GM23338 (cell line): ENCODE results near the gene S100A6. TPM values are rescaled to one million over a fixed set of nuclear protein-coding genes. Genes with fewer than 3 reads are reported as not detected.

Source experiments
- ATAC-seq: fragments of 200-7000 bp; cut with Tn5 transposase; 3 replicates; pipeline ENCODE4 v1.9.1; 2020
- DNase-seq: peaks from one replicate; pipeline ENCODE4 v3.0.0-alpha.2; 2015; ENCODE audit warnings: low spot score
- H2AFZ ChIP-seq: fragments of 200-600 bp; sonication (generic); 2 replicates; pipeline ENCODE4 v1.8.0; 2016; ENCODE audit warnings: antibody characterized with exemption, mild to moderate bottlenecking, moderate library complexity
- H3F3A ChIP-seq: fragments of 200-600 bp; sonication (generic); replicated peaks from 2 replicates; pipeline ENCODE4 v1.8.0; 2017; ENCODE audit warnings: antibody characterized with exemption, mixed run types, low read depth
- H3K27ac ChIP-seq: fragments of 200-600 bp; sonication (generic); 2 replicates; pipeline ENCODE4 v1.6.1; 2016; ENCODE audit warnings: low read depth
- H3K27me3 ChIP-seq: fragments of 200-600 bp; sonication (generic); 2 replicates; pipeline ENCODE4 v1.8.0; 2016; ENCODE audit warnings: mild to moderate bottlenecking, mixed run types, moderate library complexity; ENCODE audit not compliant: insufficient read depth
- H3K36me3 ChIP-seq: fragments of 200-600 bp; sonication (generic); 2 replicates; pipeline ENCODE4 v1.8.0; 2016; ENCODE audit warnings: mild to moderate bottlenecking; ENCODE audit not compliant: insufficient read depth
- H3K4me1 ChIP-seq: fragments of 200-600 bp; sonication (generic); 2 replicates; pipeline ENCODE4 v1.8.0; 2016; ENCODE audit warnings: mild to moderate bottlenecking, moderate library complexity; ENCODE audit not compliant: insufficient read depth
- H3K4me2 ChIP-seq: fragments of 200-600 bp; sonication (generic); 2 replicates; pipeline ENCODE4 v1.7.1; 2017; ENCODE audit warnings: mixed run types
- H3K4me3 ChIP-seq: fragments of 200-600 bp; sonication (generic); 2 replicates; pipeline ENCODE4 v1.6.1; 2016; ENCODE audit warnings: mixed run types
- H3K79me2 ChIP-seq: fragments of 200-600 bp; sonication (generic); replicated peaks from 2 replicates; pipeline ENCODE4 v1.8.0; 2017; ENCODE audit warnings: mild to moderate bottlenecking; ENCODE audit not compliant: insufficient read depth
- H3K9me2 ChIP-seq: fragments of 200-600 bp; sonication (generic); 2 replicates; pipeline ENCODE4 v1.8.0; 2017; ENCODE audit not compliant: insufficient read depth
- H4K20me1 ChIP-seq: fragments of 200-600 bp; sonication (generic); replicated peaks from 2 replicates; pipeline ENCODE4 v1.8.0; 2017; ENCODE audit warnings: mild to moderate bottlenecking; ENCODE audit not compliant: insufficient read depth
- H3K27ac Mint-ChIP-seq: 2 replicates; pipeline ENCODE4 v1.8.0; 2020; ENCODE audit warnings: inconsistent platforms, mild to moderate bottlenecking, moderate library complexity, mixed read lengths
- H3K27me3 Mint-ChIP-seq: 3 replicates; pipeline ENCODE4 v1.8.0; 2022; ENCODE audit warnings: low read depth, mild to moderate bottlenecking, moderate library complexity, mixed read lengths, inconsistent platforms; ENCODE audit not compliant: insufficient read depth, poor library complexity
- H3K36me3 Mint-ChIP-seq: 3 replicates; pipeline ENCODE4 v1.8.0; 2021; ENCODE audit warnings: low read depth, mild to moderate bottlenecking, inconsistent platforms, moderate library complexity, mixed read lengths
- H3K4me1 Mint-ChIP-seq: 3 replicates; pipeline ENCODE4 v1.8.0; 2020; ENCODE audit warnings: mild to moderate bottlenecking, inconsistent platforms, mixed read lengths
- H3K4me3 Mint-ChIP-seq: 3 replicates; pipeline ENCODE4 v1.8.0; 2021; ENCODE audit warnings: moderate library complexity, mild to moderate bottlenecking, inconsistent platforms, mixed read lengths
- H3K9me3 Mint-ChIP-seq: 3 replicates; pipeline ENCODE4 v1.8.0; 2020; ENCODE audit warnings: moderate library complexity, mild to moderate bottlenecking, inconsistent platforms, mixed read lengths
- CREB1 ChIP-seq: fragments of 250-450 bp; sonication (Bioruptor Pico); IDR thresholded peaks from 2 replicates; pipeline ENCODE4 v1.5.0; 2020; ENCODE audit warnings: low read depth, mild to moderate bottlenecking, moderate library complexity
- EZH2phosphoT487 ChIP-seq: fragments of 200-600 bp; sonication (generic); IDR thresholded peaks from one replicate; pipeline ENCODE4 v1.8.1; 2018; ENCODE audit warnings: antibody characterized with exemption; ENCODE audit not compliant: unreplicated experiment
- POLR2AphosphoS5 ChIP-seq: IDR thresholded peaks from 2 replicates; pipeline ENCODE4 v1.6.1; 2016; ENCODE audit warnings: antibody characterized with exemption, low read depth
- ZNF114 ChIP-seq: fragments of 250-450 bp; sonication (Bioruptor Pico); IDR thresholded peaks from 2 replicates; pipeline ENCODE4 v1.5.0; 2020; ENCODE audit warnings: mild to moderate bottlenecking, moderate library complexity
- ZNF331 ChIP-seq: fragments of 250-450 bp; sonication (Bioruptor Pico); IDR thresholded peaks from 2 replicates; pipeline ENCODE4 v1.5.0; 2020; ENCODE audit warnings: low read depth, mild to moderate bottlenecking, moderate library complexity
- polyA plus RNA-seq: library from polyadenylated mRNA; unstranded; fragments of >200 nt; fragmentation: Nextera tagmentation; extraction: Ambion mirVana; gene quantifications from 2 replicates; pipeline ENCODE4 v1.2.1, GENCODE V29; 2016
- total RNA-seq: library from RNA; depleted of rRNA; stranded (reverse); fragments of >200 nt; shearing (Covaris generic); gene quantifications from 2 replicates; pipeline ENCODE4 v1.2.3, GENCODE V29; 2014
- TF ChIP-seq, protein P1 (sequence below): IDR thresholded peaks from one replicate; pipeline ENCODE4 v1.6.1; 2018; ENCODE audit warnings: antibody characterized with exemption; ENCODE audit not compliant: unreplicated experiment
- TF ChIP-seq, protein P2 (sequence below), 2 experiments: fragments of 200-600 bp in 1 of 2; sonication (generic) in 1 of 2; conservative IDR thresholded peaks; 2 replicates each; pipeline versions ENCODE4 v1.5.1 to v1.6.1; 2016 to 2017; ENCODE audit warnings: antibody characterized with exemption in 2 of 2, low read depth in 2 of 2, mild to moderate bottlenecking in 2 of 2, moderate library complexity in 1 of 2

The S100A6 gene
- total and polyA plus RNA-seq, 2 experiments from 2014 or later, result 7.3 to 77.5 TPM

DNA sequence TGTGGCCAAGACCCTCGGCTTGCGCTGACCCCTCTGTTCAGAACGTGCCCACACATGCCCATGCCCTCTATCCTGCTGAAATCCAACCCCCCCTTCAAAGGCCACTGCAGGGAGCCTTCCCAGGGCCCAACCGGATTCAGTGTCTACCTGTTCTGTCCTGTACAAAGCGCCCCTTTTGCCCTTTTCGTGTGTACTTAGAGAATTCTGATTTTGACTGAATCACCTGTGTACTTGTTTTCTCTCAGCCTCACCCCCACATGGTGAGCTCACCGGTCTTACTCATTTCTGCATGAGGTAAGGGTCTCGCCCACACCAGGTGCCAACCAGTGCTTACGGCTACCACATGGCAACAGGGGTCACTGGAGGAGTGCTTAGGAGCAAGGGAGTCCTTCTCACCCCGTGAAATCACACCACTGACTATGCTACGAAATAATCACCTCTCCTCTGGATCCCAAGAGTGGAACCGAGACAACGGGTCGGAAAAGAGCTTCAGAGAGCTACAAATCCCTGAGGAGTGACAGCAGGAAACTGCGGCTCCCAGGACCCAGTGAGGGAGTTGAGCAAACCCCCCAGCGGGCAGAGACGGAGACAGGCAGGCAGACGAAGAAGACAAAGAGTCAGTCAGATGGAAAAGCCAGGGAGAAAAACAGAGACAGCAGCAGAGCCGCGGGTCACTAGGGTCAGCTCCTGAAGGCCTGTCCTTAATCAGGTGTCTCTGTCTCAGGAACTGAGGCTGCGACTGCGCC is 32.0 kb upstream of the S100A6 start:
- Histone ChIP-seq H3K36me3 (no peaks in the 10 kb centered on the region), H3K4me1 (peaks cover 18% of the 10 kb centered on the region), H3K4me3 (peak overlapping the region; percentile 34; the same call in 1 of the 2 replicates), H2AFZ (peak overlapping the region; percentile 67), H3K9me2 (no peaks in the 10 kb centered on the region), H3K27ac (peak overlapping the region; percentile 70; the same call in 1 of the 2 replicates), H3F3A (peaks cover 6% of the 10 kb centered on the region; the same call in 1 of the 2 replicates), H3K4me2 (peak overlapping the region; percentile 74), H4K20me1 (no peaks in the 10 kb centered on the region), H3K79me2 (no peaks in the 10 kb centered on the region), H3K27me3 (no peaks in the 10 kb centered on the region)
- peaks cover 36% of the 10 kb centered on the region for H3K4me1 Mint-ChIP-seq
- peak overlapping the region; percentile 57; the same call in 2 of the 3 replicates for H3K4me3 Mint-ChIP-seq
- peaks cover 16% of the 10 kb centered on the region for H3K27me3 Mint-ChIP-seq
- DNase-seq, result peak; percentile 57
- peak overlapping the region; percentile 62 for H3K27ac Mint-ChIP-seq
- no peaks in the 10 kb centered on the region for H3K9me3 Mint-ChIP-seq
- TF ChIP-seq, protein P1, sequence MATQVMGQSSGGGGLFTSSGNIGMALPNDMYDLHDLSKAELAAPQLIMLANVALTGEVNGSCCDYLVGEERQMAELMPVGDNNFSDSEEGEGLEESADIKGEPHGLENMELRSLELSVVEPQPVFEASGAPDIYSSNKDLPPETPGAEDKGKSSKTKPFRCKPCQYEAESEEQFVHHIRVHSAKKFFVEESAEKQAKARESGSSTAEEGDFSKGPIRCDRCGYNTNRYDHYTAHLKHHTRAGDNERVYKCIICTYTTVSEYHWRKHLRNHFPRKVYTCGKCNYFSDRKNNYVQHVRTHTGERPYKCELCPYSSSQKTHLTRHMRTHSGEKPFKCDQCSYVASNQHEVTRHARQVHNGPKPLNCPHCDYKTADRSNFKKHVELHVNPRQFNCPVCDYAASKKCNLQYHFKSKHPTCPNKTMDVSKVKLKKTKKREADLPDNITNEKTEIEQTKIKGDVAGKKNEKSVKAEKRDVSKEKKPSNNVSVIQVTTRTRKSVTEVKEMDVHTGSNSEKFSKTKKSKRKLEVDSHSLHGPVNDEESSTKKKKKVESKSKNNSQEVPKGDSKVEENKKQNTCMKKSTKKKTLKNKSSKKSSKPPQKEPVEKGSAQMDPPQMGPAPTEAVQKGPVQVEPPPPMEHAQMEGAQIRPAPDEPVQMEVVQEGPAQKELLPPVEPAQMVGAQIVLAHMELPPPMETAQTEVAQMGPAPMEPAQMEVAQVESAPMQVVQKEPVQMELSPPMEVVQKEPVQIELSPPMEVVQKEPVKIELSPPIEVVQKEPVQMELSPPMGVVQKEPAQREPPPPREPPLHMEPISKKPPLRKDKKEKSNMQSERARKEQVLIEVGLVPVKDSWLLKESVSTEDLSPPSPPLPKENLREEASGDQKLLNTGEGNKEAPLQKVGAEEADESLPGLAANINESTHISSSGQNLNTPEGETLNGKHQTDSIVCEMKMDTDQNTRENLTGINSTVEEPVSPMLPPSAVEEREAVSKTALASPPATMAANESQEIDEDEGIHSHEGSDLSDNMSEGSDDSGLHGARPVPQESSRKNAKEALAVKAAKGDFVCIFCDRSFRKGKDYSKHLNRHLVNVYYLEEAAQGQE, result no peak
- TF ChIP-seq, protein P2, sequence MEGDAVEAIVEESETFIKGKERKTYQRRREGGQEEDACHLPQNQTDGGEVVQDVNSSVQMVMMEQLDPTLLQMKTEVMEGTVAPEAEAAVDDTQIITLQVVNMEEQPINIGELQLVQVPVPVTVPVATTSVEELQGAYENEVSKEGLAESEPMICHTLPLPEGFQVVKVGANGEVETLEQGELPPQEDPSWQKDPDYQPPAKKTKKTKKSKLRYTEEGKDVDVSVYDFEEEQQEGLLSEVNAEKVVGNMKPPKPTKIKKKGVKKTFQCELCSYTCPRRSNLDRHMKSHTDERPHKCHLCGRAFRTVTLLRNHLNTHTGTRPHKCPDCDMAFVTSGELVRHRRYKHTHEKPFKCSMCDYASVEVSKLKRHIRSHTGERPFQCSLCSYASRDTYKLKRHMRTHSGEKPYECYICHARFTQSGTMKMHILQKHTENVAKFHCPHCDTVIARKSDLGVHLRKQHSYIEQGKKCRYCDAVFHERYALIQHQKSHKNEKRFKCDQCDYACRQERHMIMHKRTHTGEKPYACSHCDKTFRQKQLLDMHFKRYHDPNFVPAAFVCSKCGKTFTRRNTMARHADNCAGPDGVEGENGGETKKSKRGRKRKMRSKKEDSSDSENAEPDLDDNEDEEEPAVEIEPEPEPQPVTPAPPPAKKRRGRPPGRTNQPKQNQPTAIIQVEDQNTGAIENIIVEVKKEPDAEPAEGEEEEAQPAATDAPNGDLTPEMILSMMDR (conservative IDR thresholded peaks at IDR 0.05; ENCODE audit: low read depth in 2 of 2), result no peak
- TF ChIP-seq ZNF331 (CRISPR knock-in tag) (no peak), CREB1 (CRISPR knock-in tag) (no peak)
- H3K36me3 Mint-ChIP-seq, result no peaks in the 10 kb centered on the region
- peak; percentile 9 for ATAC-seq

DNA sequence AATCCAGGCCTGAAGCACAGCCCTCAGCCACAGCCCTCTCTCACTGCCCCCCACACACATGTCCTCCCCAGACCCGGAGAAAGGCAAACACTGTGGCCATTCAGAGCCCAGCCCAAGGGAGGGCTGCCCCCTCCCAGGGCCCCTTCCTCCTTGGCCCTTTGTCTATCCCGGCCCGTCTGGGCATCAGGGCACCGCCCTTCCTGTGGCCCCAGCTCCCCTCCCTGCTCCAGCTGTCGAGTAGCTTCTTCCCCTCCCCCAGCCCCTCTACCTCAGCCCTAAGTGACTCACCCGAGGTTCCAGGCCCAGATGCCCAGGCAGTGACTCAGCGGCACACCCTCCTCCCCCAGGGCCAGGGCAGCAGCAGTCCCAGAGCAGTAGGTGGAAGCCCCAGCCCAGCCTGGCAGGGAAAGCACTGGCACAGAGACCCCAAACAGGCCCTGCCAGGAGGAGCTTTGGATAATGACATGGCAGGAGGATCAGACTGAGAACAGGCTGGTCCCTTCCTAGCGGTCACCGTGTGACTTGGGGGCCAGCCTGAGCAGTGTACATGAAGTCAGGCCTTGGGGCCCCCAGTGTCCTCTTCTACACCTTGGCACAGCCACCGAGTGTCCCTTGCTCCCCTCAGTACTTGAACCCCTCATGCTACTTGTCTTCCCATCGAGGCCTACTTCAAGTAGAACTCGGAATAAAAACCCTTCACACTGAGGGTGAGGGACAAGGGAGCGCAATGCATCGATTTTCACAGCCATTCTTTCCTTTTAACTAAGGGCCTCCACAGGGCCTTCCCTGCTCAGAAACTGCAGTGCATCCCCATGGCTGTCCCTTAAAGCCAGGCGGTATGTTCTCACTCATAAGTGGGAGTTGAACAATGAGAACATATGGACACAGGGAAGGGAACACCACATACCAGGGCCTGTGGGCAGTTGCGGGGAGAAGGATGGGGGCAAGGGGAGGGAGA is 30.9 kb upstream of the S100A6 start:
- peaks cover 16% of the 10 kb centered on the region for H3K27me3 Mint-ChIP-seq
- peaks cover 6% of the 10 kb centered on the region; the same call in 1 of the 2 replicates for H3F3A ChIP-seq
- H3K36me3 Mint-ChIP-seq, result no peaks in the 10 kb centered on the region
- peaks cover 36% of the 10 kb centered on the region for H3K4me1 Mint-ChIP-seq
- TF ChIP-seq POLR2AphosphoS5, result peak; percentile 29; the same call in 1 of the 2 replicates
- no peak for TF ChIP-seq EZH2phosphoT487
- TF ChIP-seq ZNF114 (CRISPR knock-in tag), result no peak
- no peak for TF ChIP-seq CREB1 (CRISPR knock-in tag)
- H3K4me2 ChIP-seq, result peak overlapping the region; percentile 64
- 0 out of 2 replicates have a peak overlapping the region, but pooled peaks have one; percentile 55 for H3K27ac ChIP-seq
- H3K36me3 ChIP-seq, result no peaks in the 10 kb centered on the region
- H3K9me3 Mint-ChIP-seq, result no peaks in the 10 kb centered on the region
- H4K20me1 ChIP-seq, result no peaks in the 10 kb centered on the region
- 0 out of 2 replicates have a peak overlapping the region, but pooled peaks have one; percentile 17 for H3K4me3 ChIP-seq
- peak overlapping the region; percentile 85 for H2AFZ ChIP-seq
- H3K9me2 ChIP-seq, result no peaks in the 10 kb centered on the region
- H3K4me1 ChIP-seq, result peaks cover 18% of the 10 kb centered on the region
- peak overlapping the region; percentile 96 for H3K27ac Mint-ChIP-seq
- DNase-seq (peak; percentile 90), ATAC-seq (peak; percentile 69)
- no peaks in the 10 kb centered on the region for H3K27me3 ChIP-seq
- H3K4me3 Mint-ChIP-seq, result peak overlapping the region; percentile 23; the same call in 2 of the 3 replicates
- H3K79me2 ChIP-seq, result no peaks in the 10 kb centered on the region
